Measurements from ENCODE around the gene SLC8A1.

Gene SLC8A1

GRCh38 chr2:40418614-40419363 is 33.1 kb downstream of the SLC8A1 start:
- no peak for DNase-seq (ENCODE audit: extremely low read depth, low read depth)
- TF ChIP-seq CTCF (IDR thresholded peaks at IDR 0.05; ENCODE audit: low read depth, low read length, missing control alignments) = no peak
- no peak overlapping the region for H3K4me3 ChIP-seq (replicated peaks; ENCODE audit: low read depth, low read length)

- no peak overlapping the region for H3K4me3 ChIP-seq (replicated peaks; ENCODE audit: low read depth, low read length)
- DNase-seq (ENCODE audit: extremely low read depth, low read depth) = no peak
Measured at GRCh38 chr2:40416486-40416885, 35.4 kb downstream of the SLC8A1 start.

GRCh38 chr2:40415391-40415790 is 36.5 kb downstream of the SLC8A1 start:
- TF ChIP-seq CTCF (IDR thresholded peaks at IDR 0.05; ENCODE audit: low read depth, low read length, missing control alignments) = no peak
- no peak for DNase-seq (ENCODE audit: extremely low read depth, low read depth)
- no peak overlapping the region for H3K4me3 ChIP-seq (replicated peaks; ENCODE audit: low read depth, low read length)

More at GRCh38 chr2:40416486-40416885, 35.4 kb downstream of the SLC8A1 start:
- no peak for TF ChIP-seq CTCF (IDR thresholded peaks at IDR 0.05; ENCODE audit: low read depth, low read length, missing control alignments)

- no peak for TF ChIP-seq CTCF (IDR thresholded peaks at IDR 0.05; ENCODE audit: low read depth, low read length, missing control alignments)
- no peak for DNase-seq (ENCODE audit: extremely low read depth, low read depth)
- H3K4me3 ChIP-seq (replicated peaks; ENCODE audit: low read depth, low read length) = no peak overlapping the region
Measured at GRCh38 chr2:40412456-40412855, 39.4 kb downstream of the SLC8A1 start.

- DNase-seq (ENCODE audit: extremely low read depth, low read depth) = no peak
- no peak overlapping the region for H3K4me3 ChIP-seq (replicated peaks; ENCODE audit: low read depth, low read length)
- no peak for TF ChIP-seq CTCF (IDR thresholded peaks at IDR 0.05; ENCODE audit: low read depth, low read length, missing control alignments)
Measured at GRCh38 chr2:40410695-40411094, 41.2 kb downstream of the SLC8A1 start.

- no peak overlapping the region for H3K4me3 ChIP-seq (replicated peaks; ENCODE audit: low read depth, low read length)
- no peak for DNase-seq (ENCODE audit: extremely low read depth, low read depth)
- no peak for TF ChIP-seq CTCF (IDR thresholded peaks at IDR 0.05; ENCODE audit: low read depth, low read length, missing control alignments)
Measured at GRCh38 chr2:40409734-40410133, 42.2 kb downstream of the SLC8A1 start.

Measured in HFF-Myc (cell line).